K562 (cell line): ENCODE results near the gene IFITM2. TPM values are rescaled to one million over a fixed set of nuclear protein-coding genes. Genes with fewer than 3 reads are reported as not detected.

ENCODE experiments used
- ARID4B ChIP-seq: sonication (generic); formaldehyde crosslinking; IDR thresholded peaks from 2 replicates; pipeline ENCODE4 v1.8.0; 2022; ENCODE audit warnings: mild to moderate bottlenecking, missing genetic modification reagents
- FOXK1 ChIP-seq: sonication (generic); formaldehyde crosslinking; IDR thresholded peaks from 2 replicates; pipeline ENCODE4 v1.8.0; 2022; ENCODE audit warnings: missing genetic modification reagents, mild to moderate bottlenecking, borderline replicate concordance
- GTF2F1 ChIP-seq: IDR thresholded peaks from 2 replicates; pipeline ENCODE4 v1.6.1; 2011; ENCODE audit warnings: low read depth, low read length, improper control_type of control experiment
- HDAC3 ChIP-seq: fragments of 450-650 bp; IDR thresholded peaks from 2 replicates; pipeline ENCODE4 v1.6.1; 2018; ENCODE audit warnings: borderline replicate concordance, mild to moderate bottlenecking, moderate library complexity; ENCODE audit not compliant: partially characterized antibody
- HNRNPL ChIP-seq: fragments of 200-400 bp; formaldehyde crosslinking; IDR thresholded peaks from 2 replicates; pipeline ENCODE4 v1.6.1; 2017; ENCODE audit warnings: low read depth, mild to moderate bottlenecking, low read length
- MEF2A ChIP-seq: IDR thresholded peaks from 2 replicates; pipeline ENCODE4 v1.6.1; 2011; ENCODE audit warnings: low read depth, mild to moderate bottlenecking, low read length, moderate library complexity; ENCODE audit not compliant: control insufficient read depth
- MEF2D ChIP-seq: conservative IDR thresholded peaks from 2 replicates; pipeline ENCODE4 v1.6.1; 2016; ENCODE audit warnings: low read depth, missing genetic modification characterization, missing compliant biosample characterization
- POLR2AphosphoS5 ChIP-seq: IDR thresholded peaks from 2 replicates; pipeline ENCODE4 v1.6.1; 2011; ENCODE audit warnings: mild to moderate bottlenecking, low read depth, low read length, moderate library complexity; ENCODE audit not compliant: control insufficient read depth, insufficient read depth
- PTBP1 ChIP-seq: fragments of 200-400 bp; formaldehyde crosslinking; IDR thresholded peaks from 2 replicates; pipeline ENCODE4 v1.6.1; 2017; ENCODE audit warnings: low read depth, low read length
- SMAD4 ChIP-seq: fragments of 250-450 bp; sonication (Bioruptor Pico); conservative IDR thresholded peaks from 2 replicates; pipeline ENCODE4 v1.8.0; 2021; ENCODE audit warnings: inconsistent platforms, mild to moderate bottlenecking, moderate library complexity
- SREBF2 ChIP-seq: sonication (generic); formaldehyde crosslinking; IDR thresholded peaks from 2 replicates; pipeline ENCODE4 v1.4.0; 2020; ENCODE audit warnings: mild to moderate bottlenecking, missing genetic modification reagents
- STAT6 ChIP-seq: sonication (generic); formaldehyde crosslinking; IDR thresholded peaks from 2 replicates; pipeline ENCODE4 v1.8.1; 2023; ENCODE audit warnings: mild to moderate bottlenecking, missing genetic modification reagents
- TAL1 ChIP-seq: fragments of 450-650 bp; IDR thresholded peaks from 2 replicates; pipeline ENCODE4 v1.6.1; 2016; ENCODE audit warnings: mild to moderate bottlenecking
- TCF15 ChIP-seq: fragments of 250-450 bp; sonication (Bioruptor Pico); IDR thresholded peaks from 2 replicates; pipeline ENCODE4 v1.8.0; 2022; ENCODE audit warnings: moderate library complexity, mild to moderate bottlenecking, inconsistent platforms
- ZC3H11A ChIP-seq: IDR thresholded peaks from 2 replicates; pipeline ENCODE4 v1.6.1; 2012; ENCODE audit warnings: low read depth, low read length, improper control_type of control experiment
- ZKSCAN8 ChIP-seq: fragments of 200-800 bp; sonication (Bioruptor generic); IDR thresholded peaks from 2 replicates; pipeline ENCODE4 v1.6.1; 2016; ENCODE audit warnings: missing genetic modification characterization, missing compliant biosample characterization
- ZNF212 ChIP-seq: fragments of 450-650 bp; formaldehyde crosslinking; IDR thresholded peaks from 2 replicates; pipeline ENCODE4 v1.4.0; 2020; ENCODE audit warnings: mild to moderate bottlenecking
- ZNF449 ChIP-seq: fragments of 250-450 bp; sonication (Bioruptor Pico); IDR thresholded peaks from 2 replicates; pipeline ENCODE4 v1.8.0; 2022; ENCODE audit warnings: moderate library complexity, mild to moderate bottlenecking, inconsistent platforms
- polyA plus RNA-seq, 8 experiments: library from polyadenylated mRNA; depleted of rRNA in 4 of 8; stranded (reverse) in 5 of 8; unstranded in 3 of 8; fragments of >200 nt; fragmentation: Nextera tagmentation in 2 of 8; fragmentation: Illumina TruSeq in 1 of 8; extraction: Ambion mirVana in 2 of 8; extraction: Trizol in 1 of 8; gene quantifications; 2 replicates each; pipeline versions ENCODE4 v1.2.1 to v1.2.3, GENCODE V29; 2011 to 2014; ENCODE audit warnings: inconsistent platforms in 1 of 8, missing spikeins in 1 of 8
- total RNA-seq, 7 experiments: library from RNA; depleted of rRNA in 6 of 7; stranded (reverse); fragments of >200 nt in 6 of 7; fragmentation: Illumina TruSeq in 2 of 7; extraction: Trizol in 2 of 7; gene quantifications; 2 replicates each; pipeline versions ENCODE4 v1.2.1 to v1.2.3, GENCODE V29; 2011 to 2021; ENCODE audit warnings: low replicate concordance in 1 of 7

Gene IFITM2
- total and polyA plus RNA-seq, 9 of the 15 experiments (the other 6 are each of a cell fraction or from before 2014, with no cell fraction given), result 52.8 to 4,872 (median 356) TPM

- no peak for TF ChIP-seq SREBF2 (CRISPR knock-in tag)
- TF ChIP-seq GTF2F1, result no peak
- no peak for TF ChIP-seq ZNF212 (CRISPR knock-in tag)
- TF ChIP-seq MEF2D (tag), result no peak
- TF ChIP-seq HDAC3, result no peak
- no peak for TF ChIP-seq TCF15 (CRISPR knock-in tag)
- no peak for TF ChIP-seq HNRNPL
- no peak for TF ChIP-seq POLR2AphosphoS5
- TF ChIP-seq PTBP1, result no peak
- TF ChIP-seq ZC3H11A, result no peak
- TF ChIP-seq SMAD4 (CRISPR knock-in tag), result peak; percentile 74
- no peak for TF ChIP-seq ZKSCAN8 (CRISPR knock-in tag)
- no peak for TF ChIP-seq TAL1
- no peak for TF ChIP-seq MEF2A
- no peak for TF ChIP-seq FOXK1 (CRISPR knock-in tag)
- no peak for TF ChIP-seq STAT6
- TF ChIP-seq ZNF449 (CRISPR knock-in tag), result no peak
- no peak for TF ChIP-seq ARID4B (CRISPR knock-in tag)
Observed at GRCh38 chr11:326842-327580, 19.4 kb downstream of the IFITM2 start (continued).
